IMR-90 (cell line): Measurements from ENCODE around the gene GABBR2. TPM values are rescaled to one million over a fixed set of nuclear protein-coding genes. Genes with fewer than 3 reads are reported as not detected.

Experiments
- ATAC-seq: fragments of 200-7000 bp; cut with Tn5 transposase; 2 replicates; pipeline ENCODE4 v1.9.1; 2020; ENCODE audit warnings: low read depth, mild to moderate bottlenecking, moderate library complexity
- BruUV-seq: library from RNA; stranded (reverse); fragments of 400-500 nt; replicated peaks from 2 replicates; lab custom pipeline; 2021; lab: Mats Ljungman, UMichigan
- CTCF ChIA-PET: fragments of 300-600 bp; formaldehyde crosslinking; extraction: SDS; loops from one replicate; lab custom pipeline; 2021; ENCODE audit warnings: antibody characterized with exemption; lab: Yijun Ruan, JAX
- POLR2A ChIA-PET: fragments of 300-600 bp; sonication (Branson Sonifier 250); formaldehyde crosslinking; loops from one replicate; lab custom pipeline; 2022; ENCODE audit warnings: antibody characterized with exemption; ENCODE audit not compliant: unreplicated experiment; lab: Charles Lee
- DNase-seq: peaks from one replicate; pipeline ENCODE4 v3.0.0; 2013
- H2AFZ ChIP-seq: replicated peaks from 2 replicates; pipeline ENCODE3; 2013; ENCODE audit warnings: low read length, mild to moderate bottlenecking; ENCODE audit not compliant: poor library complexity
- H2AK5ac ChIP-seq: 2 replicates; pipeline ENCODE4 v1.6.1; 2013; ENCODE audit warnings: low read depth, low read length, inconsistent platforms
- H2AK9ac ChIP-seq: replicated peaks from 2 replicates; pipeline ENCODE3; 2013; ENCODE audit warnings: mild to moderate bottlenecking, low read depth, low read length, moderate library complexity; ENCODE audit not compliant: poor library complexity
- H2BK120ac ChIP-seq: 2 replicates; pipeline ENCODE4 v1.6.1; 2013; ENCODE audit warnings: low read depth, low read length, inconsistent platforms
- H2BK15ac ChIP-seq: 3 replicates; pipeline ENCODE4 v1.6.1; 2013; ENCODE audit warnings: low read depth, low read length, inconsistent platforms
- H2BK20ac ChIP-seq: 2 replicates; pipeline ENCODE4 v1.6.1; 2013; ENCODE audit warnings: low read depth, mild to moderate bottlenecking, inconsistent platforms, low read length, moderate library complexity
- H2BK5ac ChIP-seq: 2 replicates; pipeline ENCODE4 v1.6.1; 2013; ENCODE audit warnings: mild to moderate bottlenecking, low read depth, low read length, inconsistent platforms; ENCODE audit not compliant: poor library complexity, severe bottlenecking
- H3K14ac ChIP-seq: replicated peaks from 2 replicates; pipeline ENCODE4 v1.6.1; 2013; ENCODE audit warnings: low read depth, low read length, inconsistent platforms
- H3K18ac ChIP-seq: 2 replicates; pipeline ENCODE4 v1.6.1; 2013; ENCODE audit warnings: low read depth, low read length, control low read depth
- H3K23ac ChIP-seq: 2 replicates; pipeline ENCODE4 v1.6.1; 2013; ENCODE audit warnings: low read depth, low read length, inconsistent platforms
- H3K27ac ChIP-seq: 2 replicates; pipeline ENCODE4 v1.5.1; 2013; ENCODE audit warnings: mild to moderate bottlenecking, control low read depth, low read length; ENCODE audit not compliant: insufficient read depth
- H3K27me3 ChIP-seq: 2 replicates; pipeline ENCODE4 v1.6.1; 2013; ENCODE audit warnings: low read length; ENCODE audit not compliant: control insufficient read depth, insufficient read depth
- H3K36me3 ChIP-seq: 2 replicates; pipeline ENCODE4 v1.6.1; 2013; ENCODE audit warnings: low read length, mixed read lengths; ENCODE audit not compliant: control insufficient read depth, insufficient read depth
- H3K4ac ChIP-seq: 2 replicates; pipeline ENCODE4 v1.6.1; 2013; ENCODE audit warnings: low read depth, low read length, inconsistent platforms
- H3K4me1 ChIP-seq: 2 replicates; pipeline ENCODE4 v1.6.1; 2013; ENCODE audit warnings: low read length, mixed read lengths; ENCODE audit not compliant: control insufficient read depth, insufficient read depth
- H3K4me2 ChIP-seq: 2 replicates; pipeline ENCODE4 v1.6.1; 2013; ENCODE audit warnings: low read depth, mild to moderate bottlenecking, control low read depth, low read length, moderate library complexity
- H3K4me3 ChIP-seq: 2 replicates; pipeline ENCODE4 v1.5.1; 2013; ENCODE audit warnings: low read depth, mild to moderate bottlenecking, control low read depth, low read length, moderate library complexity; ENCODE audit not compliant: insufficient read depth
- H3K56ac ChIP-seq: 2 replicates; pipeline ENCODE4 v1.6.1; 2013; ENCODE audit warnings: low read length, inconsistent platforms; ENCODE audit not compliant: insufficient read depth; ENCODE audit errors: extremely low read depth
- H3K79me1 ChIP-seq, 2 experiments: 2 replicates each; pipeline ENCODE4 v1.6.1; 2013; ENCODE audit warnings: low read length in 2 of 2, inconsistent platforms in 1 of 2, low read depth in 1 of 2
- H3K9ac ChIP-seq: 2 replicates; pipeline ENCODE4 v1.6.1; 2013; ENCODE audit warnings: low read depth, low read length, control low read depth
- H3K9me1 ChIP-seq: 2 replicates; pipeline ENCODE4 v1.6.1; 2013; ENCODE audit warnings: low read length, inconsistent platforms; ENCODE audit not compliant: insufficient read depth
- H3K9me3 ChIP-seq: 2 replicates; pipeline ENCODE4 v1.6.1; 2013; ENCODE audit warnings: low read length; ENCODE audit not compliant: control insufficient read depth, insufficient read depth
- H4K20me1 ChIP-seq: 2 replicates; pipeline ENCODE4 v1.6.1; 2013; ENCODE audit warnings: low read length, inconsistent platforms; ENCODE audit not compliant: insufficient read depth
- H4K5ac ChIP-seq: 2 replicates; pipeline ENCODE4 v1.6.1; 2013; ENCODE audit warnings: mild to moderate bottlenecking, low read depth, low read length, control low read depth
- H4K8ac ChIP-seq, 2 experiments: 2 replicates each; pipeline ENCODE4 v1.6.1; 2013; ENCODE audit warnings: low read depth in 2 of 2, low read length in 2 of 2, control low read depth in 1 of 2, inconsistent platforms in 1 of 2
- H4K91ac ChIP-seq: 2 replicates; pipeline ENCODE4 v1.6.1; 2013; ENCODE audit warnings: low read depth, low read length, inconsistent platforms; ENCODE audit not compliant: insufficient read depth
- BHLHE40 ChIP-seq: fragments of 150-350 bp; IDR thresholded peaks from 2 replicates; pipeline ENCODE4 v1.6.1; 2016; ENCODE audit warnings: mild to moderate bottlenecking, low read depth, low read length
- CTCF ChIP-seq: conservative IDR thresholded peaks from 2 replicates; pipeline ENCODE4 v1.5.1; 2012; ENCODE audit warnings: mild to moderate bottlenecking, low read depth, low read length, improper control_type of control experiment
- MXI1 ChIP-seq: IDR thresholded peaks from 2 replicates; pipeline ENCODE4 v1.6.1; 2012; ENCODE audit warnings: low read depth, mild to moderate bottlenecking, low read length, moderate library complexity, borderline replicate concordance
- POLR2A ChIP-seq: IDR thresholded peaks from 2 replicates; pipeline ENCODE4 v1.6.1; 2012; ENCODE audit warnings: mild to moderate bottlenecking, low read depth, low read length
- USF2 ChIP-seq: fragments of 150-350 bp; IDR thresholded peaks from 2 replicates; pipeline ENCODE4 v1.6.1; 2017; ENCODE audit warnings: mild to moderate bottlenecking, antibody characterized with exemption, low read length, low read depth
- WGBS, 2 experiments: methylation state at CpG; one replicate each; pipeline versions ENCODE4 v1.1.5 to v1.1.7; 2013; ENCODE audit warnings: missing lambda C conversion rate in 2 of 2; ENCODE audit not compliant: insufficient read length in 1 of 2; ENCODE audit errors: extremely low coverage in 2 of 2; 5-methylcytosine and 5-hydroxymethylcytosine counted together
- dilution Hi-C: fragments of 300-500 bp; cut with HindIII; formaldehyde crosslinking; loops from one replicate; pipeline ENCODE4 v1.14.3; 2018; ENCODE audit warnings: low sequenced_read_pairs; ENCODE audit not compliant: unreplicated experiment
- in situ Hi-C: fragments of 300-500 bp; cut with MboI; formaldehyde crosslinking; loops from 3 replicates; pipeline ENCODE4 v1.14.3; 2019; ENCODE audit warnings: low sequenced_read_pairs, inconsistent platforms, mixed read lengths
- intact Hi-C: fragments of 100-400 bp; cut with micrococcal nuclease; formaldehyde crosslinking; loops from 2 replicates; pipeline ENCODE4 v1.10.0; 2022
- polyA plus RNA-seq, 3 experiments: library from polyadenylated mRNA; depleted of rRNA; stranded (reverse); fragments of >200 nt; gene quantifications; 2 replicates each; pipeline ENCODE4 v1.2.3, GENCODE V29; 2012; ENCODE audit warnings: low replicate concordance in 1 of 3
- total RNA-seq: library from RNA; depleted of rRNA; stranded (reverse); fragments of >200 nt; gene quantifications from 2 replicates; pipeline ENCODE4 v1.2.3, GENCODE V29; 2012

GABBR2 gene
- total and polyA plus RNA-seq, 2 of the 4 experiments (the other 2 are of a cell fraction) = 14.2 to 20.3 TPM

GRCh38 chr9:98654247-98654646 lies 54.5 kb downstream of the GABBR2 start:
- peak overlapping the region; percentile 60 for H3K4ac ChIP-seq
- H3K56ac ChIP-seq = no peak overlapping the region
- intact Hi-C loops (no loop called here), dilution Hi-C loops (no loop called here), in situ Hi-C loops (no loop called here)
- H3K4me3 ChIP-seq = no peak overlapping the region
- H2BK120ac ChIP-seq = peak overlapping the region; percentile 67
- peak overlapping the region; percentile 17 for H4K91ac ChIP-seq
- H3K79me1 ChIP-seq = peaks cover 12 to 52% of the 10 kb centered on the region in 2 experiments
- H2AFZ ChIP-seq = no peak overlapping the region
- H2AK9ac ChIP-seq = no peak overlapping the region
- peaks cover 19% of the 10 kb centered on the region for H3K4me1 ChIP-seq
- no peaks in the 10 kb centered on the region for H3K36me3 ChIP-seq
- no peak overlapping the region for H3K27ac ChIP-seq
- peak overlapping the region; percentile 52 for H2BK5ac ChIP-seq
- H4K5ac ChIP-seq = peak overlapping the region; percentile 80; the same call in 1 of the 2 replicates
- WGBS, 2 experiments = 84% methylated on average over 3 of the region's 6 CpGs; no CpG with 5 or more reads in 1 of the 2 experiments
- ChIA-PET POLR2A (no interaction called here), CTCF (no interaction called here)
- peaks cover 12% of the 10 kb centered on the region; the same call in 1 of the 2 replicates for H4K20me1 ChIP-seq
- BruUV-seq = no TSS peak
- no peak overlapping the region for H3K4me2 ChIP-seq
- H3K9ac ChIP-seq = no peak overlapping the region
- H3K9me1 ChIP-seq = peaks cover 28% of the 10 kb centered on the region
- no peaks in the 10 kb centered on the region for H3K27me3 ChIP-seq
- peak overlapping the region in 1 of 2 experiments; percentile 53; a peak in 2 of 4 replicates for H4K8ac ChIP-seq
- H3K23ac ChIP-seq = peak overlapping the region; percentile 63; the same call in 1 of the 2 replicates
- H3K9me3 ChIP-seq = no peaks in the 10 kb centered on the region
- H2BK20ac ChIP-seq = peak overlapping the region; percentile 76
- peak overlapping the region; percentile 48; the same call in 1 of the 2 replicates for H3K14ac ChIP-seq
- DNase-seq (peak; percentile 77), ATAC-seq (no peak)
- H3K18ac ChIP-seq = peak overlapping the region; percentile 50; the same call in 1 of the 2 replicates
- TF ChIP-seq CTCF = no peak
- no peak for TF ChIP-seq MXI1
- no peak for TF ChIP-seq POLR2A
- no peak for TF ChIP-seq BHLHE40
- no peak for TF ChIP-seq USF2
- H2AK5ac ChIP-seq = peak overlapping the region; percentile 41; the same call in 1 of the 2 replicates
- H2BK15ac ChIP-seq = no peak overlapping the region
